NCI-H2196 (cell line): ENCODE data around the gene CCDC157.
A peak's percentile ranks its signal among the peaks of the same experiment; 100 is the strongest.
"Not testable (repeated sequence)": the region's sequence is repeated elsewhere in the genome, so short reads cannot be mapped to it uniquely, and the experiment has no call there.

ENCODE experiments used
- DNase-seq: peaks from one replicate; lab custom pipeline; 2025; ENCODE audit not compliant: unreplicated experiment; lab: John Stamatoyannopoulos, UW

Gene CCDC157

DNA sequence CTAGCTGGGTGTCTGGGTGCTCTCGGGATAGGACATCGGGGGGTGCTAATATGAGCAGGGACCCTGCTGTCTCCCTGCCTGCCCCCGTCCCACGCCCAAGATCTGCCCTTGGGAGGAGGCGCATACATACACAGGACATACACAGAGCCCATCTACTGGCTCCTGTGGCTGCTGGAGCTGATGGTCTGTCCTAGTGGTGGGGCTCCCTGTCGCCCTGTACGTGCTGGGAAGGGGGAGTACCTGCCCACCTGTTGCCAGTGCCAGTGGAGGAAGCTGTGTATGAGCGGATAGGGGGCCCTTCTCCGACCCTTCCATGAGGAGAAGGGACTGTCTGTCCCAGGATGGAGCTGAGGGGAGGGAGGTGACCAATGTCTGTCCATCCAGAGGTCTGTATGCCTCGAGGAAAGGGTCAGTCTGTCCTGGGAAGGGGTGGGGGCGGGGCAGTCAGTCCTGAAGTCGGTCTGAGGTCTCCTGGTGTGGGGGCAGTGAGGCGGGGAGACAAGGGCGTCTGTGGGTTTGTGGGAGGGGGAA lies 31.0 kb upstream of the CCDC157 start:
- no peak for DNase-seq

DNA sequence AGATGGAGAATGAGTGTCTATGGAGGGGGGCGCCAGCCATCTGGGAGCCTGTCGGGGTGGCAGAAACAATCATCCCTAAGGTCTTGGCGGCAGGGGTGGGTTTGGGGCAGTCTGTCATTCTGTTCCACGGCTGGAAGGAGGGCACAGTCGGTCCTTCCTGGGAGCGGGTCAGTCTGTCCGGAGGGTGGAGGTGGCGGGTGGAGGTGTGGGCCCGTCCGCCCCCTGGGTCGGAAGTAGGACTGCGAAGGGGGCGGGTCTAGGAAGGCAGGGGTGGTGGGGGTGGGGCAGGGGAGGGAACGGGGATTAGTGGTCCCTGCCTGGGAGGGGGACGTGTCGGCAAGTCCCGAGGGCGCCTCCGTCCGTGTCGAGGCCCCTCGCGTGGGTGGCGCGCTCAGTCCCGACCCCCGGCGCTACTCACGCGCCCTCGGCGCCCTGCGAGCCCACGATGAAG lies 30.5 kb upstream of the CCDC157 start:
- no peak for DNase-seq

DNA sequence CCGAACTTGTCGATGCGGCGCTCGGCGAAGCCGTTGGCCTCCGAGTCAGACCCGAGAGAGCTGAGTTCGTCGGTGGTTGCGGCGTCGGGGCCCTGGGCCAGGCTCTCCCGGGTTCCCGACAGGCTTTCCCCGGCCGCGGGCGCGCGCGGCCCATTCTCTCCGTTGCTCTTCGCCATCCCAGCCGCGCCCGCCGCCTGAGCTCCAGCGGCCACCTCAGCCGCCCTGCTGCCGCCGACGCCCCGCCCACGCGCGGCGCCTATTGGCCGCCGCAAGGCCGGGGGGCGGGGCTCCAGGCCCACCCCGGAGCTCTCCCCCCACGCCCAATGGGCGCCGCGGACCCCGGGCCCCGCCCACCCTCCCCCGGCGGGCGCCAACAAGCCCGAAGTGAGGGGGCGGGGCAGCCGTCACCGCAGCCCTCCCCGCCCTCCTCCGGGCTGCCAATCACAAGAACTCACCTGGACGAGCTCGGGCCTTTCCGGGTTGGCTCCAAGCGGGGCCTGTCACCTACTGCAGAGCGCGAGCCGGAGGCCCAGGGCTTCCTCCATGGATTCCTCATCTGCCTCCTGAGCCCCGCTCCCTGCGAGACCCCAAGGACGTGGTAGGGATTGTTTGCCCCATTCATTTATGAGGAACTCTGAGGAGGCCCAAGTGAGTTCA lies 30.0 kb upstream of the CCDC157 start, which contains the start of gene TBC1D10A:
TBC1D10A (minus strand) TSS at position 236 of the 657 bp plus-strand sequence; CDS start at position 176, 60 bp downstream.
- DNase-seq, result peak; percentile 81

DNA sequence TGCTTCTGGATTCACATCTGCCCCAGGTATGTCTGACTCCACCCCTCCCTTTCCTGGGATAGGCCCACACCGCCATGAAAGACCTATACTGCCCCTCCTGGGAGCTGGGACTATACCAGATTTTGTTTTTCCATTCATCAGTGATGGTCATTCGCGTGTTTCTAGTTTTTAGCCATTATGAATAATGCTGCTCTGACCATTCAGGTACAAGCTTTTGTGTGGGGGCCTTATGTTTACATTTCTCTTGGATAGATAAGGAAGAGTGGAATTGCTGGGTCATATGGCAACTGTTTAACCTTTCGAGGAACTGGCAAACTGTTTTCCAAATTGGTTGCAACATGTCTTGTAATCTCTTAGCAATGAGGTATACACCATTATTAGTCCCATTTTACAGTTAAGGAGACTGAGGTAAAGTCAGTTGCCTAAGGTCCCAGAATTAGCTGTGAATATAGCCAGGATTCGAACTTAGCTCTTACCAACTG lies 28.9 kb upstream of the CCDC157 start:
- no peak for DNase-seq

DNA sequence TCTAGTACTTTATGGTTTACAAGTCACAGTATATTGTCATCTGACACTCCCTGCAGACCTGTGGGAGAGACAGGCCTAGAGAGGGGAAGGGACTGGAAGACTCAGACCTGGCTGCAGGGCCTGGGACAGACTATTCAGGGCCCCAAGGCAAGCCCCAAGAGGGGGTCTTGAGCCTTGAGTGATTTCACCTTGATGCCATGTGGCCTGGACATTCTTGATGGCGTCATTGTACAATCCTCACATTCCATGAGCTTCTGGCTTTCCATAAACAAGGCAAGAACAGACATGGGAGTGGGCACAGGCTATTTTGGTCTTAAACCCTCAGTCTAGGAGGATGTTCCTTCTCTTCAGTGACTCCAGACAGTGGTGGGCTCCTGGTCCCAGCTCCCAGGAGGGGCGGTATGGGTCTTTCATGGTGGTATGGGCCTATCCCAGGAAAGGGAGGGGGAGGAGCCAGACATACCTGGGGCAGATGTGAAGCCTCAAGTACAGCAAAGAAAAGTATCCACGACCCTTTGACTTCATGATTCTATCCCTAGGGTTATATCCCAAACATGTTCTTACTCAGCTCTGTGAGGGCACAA lies 28.2 kb upstream of the CCDC157 start:
- DNase-seq, result no peak

DNA sequence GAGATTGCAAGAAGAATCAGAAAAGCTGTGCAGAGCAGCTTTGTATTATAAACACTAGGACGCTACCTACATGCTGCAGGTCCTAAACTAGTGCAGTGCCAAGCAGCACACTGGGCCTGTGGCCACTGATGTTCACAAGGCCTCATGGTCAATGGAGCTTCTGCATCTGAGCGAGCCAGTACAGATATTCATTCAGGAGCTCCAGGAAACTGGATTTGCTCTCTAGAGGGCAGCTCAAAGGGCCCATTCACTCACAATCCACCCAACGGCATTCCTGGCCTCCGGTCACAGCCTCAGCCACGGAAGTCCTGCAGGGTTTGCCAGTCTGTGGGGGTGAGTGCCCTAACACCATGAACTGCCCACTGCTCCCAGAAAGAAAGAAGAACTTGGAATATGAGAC lies 24.3 kb upstream of the CCDC157 start:
- DNase-seq, result no peak

DNA sequence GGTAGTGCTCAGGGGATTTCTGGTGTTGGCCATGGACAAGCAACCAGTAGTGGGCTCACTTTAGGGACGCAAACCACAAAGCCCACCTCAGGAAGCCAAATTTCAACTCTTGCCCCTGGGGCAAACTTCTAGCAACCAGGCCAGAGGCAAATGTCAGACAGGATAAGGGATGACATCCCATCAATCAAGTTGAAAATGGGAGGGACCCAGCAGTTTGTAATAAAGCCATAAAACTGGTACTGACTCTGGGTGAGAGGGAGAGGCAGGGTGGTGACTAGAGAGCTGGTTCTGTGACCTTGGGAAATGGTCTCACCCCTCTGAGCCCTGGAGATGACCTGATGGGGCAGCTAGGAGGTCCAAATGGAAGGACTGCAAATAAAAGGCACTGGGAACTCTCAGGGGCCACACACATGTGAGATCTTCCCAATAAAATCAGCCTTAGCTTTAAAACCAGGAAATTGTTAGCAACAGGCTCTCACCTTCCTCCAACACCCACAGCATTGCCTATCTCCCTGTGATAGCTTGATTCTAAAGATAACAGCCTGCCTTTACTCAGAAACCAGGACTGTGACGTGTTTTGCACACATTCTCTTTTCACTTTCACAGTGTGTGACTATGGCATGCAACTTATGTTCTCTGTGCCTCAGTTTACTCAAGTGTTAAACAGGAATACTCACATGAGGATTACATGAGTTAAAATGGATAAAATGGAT lies 23.7 kb upstream of the CCDC157 start:
- no peak for DNase-seq

DNA sequence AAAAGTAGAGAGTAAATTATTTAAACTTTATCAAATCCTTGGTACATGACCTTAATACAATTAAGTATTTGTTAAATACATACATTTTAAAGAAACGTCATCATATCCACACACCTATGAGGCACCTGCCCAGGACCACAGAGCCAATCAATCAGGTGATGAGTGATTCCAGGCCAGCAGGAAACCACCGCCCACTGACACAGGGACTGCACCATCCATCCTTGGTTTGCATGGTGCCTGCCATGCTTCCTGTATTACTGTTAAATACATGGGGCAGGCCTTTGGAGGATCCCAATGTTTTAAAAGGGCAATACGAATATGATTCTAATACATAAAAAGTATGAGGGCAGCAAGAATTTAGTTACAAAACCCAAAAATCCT lies 23.1 kb upstream of the CCDC157 start:
- DNase-seq, result no peak

DNA sequence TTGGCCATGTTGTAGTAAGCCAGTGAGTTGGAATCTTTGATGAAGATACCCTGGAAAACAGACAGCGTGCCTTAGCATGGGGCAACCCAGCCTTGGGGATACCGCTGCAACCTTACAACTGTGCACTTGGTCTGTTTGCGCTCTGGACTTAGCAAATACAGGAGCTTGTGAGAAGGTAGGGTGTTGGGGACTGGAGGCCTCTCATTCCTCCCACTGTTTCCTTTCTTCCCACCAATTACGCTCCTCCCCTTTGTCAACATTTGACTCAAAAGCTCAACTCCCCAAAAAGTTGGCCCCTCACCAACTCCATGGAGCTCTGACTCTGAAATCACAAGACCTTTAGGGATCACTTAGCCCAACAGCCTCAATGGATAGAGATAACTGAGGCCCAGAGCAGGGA lies 22.2 kb upstream of the CCDC157 start:
- no peak for DNase-seq

DNA sequence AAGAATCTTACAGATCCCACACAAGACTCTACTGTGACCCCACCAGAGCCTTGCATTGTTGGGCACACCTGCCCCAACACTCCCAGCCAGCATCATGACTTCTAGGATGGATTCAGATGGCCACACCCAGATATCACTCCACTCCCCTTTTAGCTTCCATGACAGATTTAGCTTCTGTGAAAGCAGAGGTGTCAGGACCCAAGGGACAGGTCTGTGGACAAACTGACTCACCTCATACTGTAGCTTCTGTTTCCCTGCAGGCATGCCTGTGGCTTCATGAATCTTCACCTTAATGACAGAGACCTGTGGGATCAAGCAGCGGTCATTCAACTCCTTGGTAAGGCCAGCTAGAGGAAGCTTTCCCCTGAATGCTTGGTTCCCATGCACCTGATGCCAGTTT lies 21.6 kb upstream of the CCDC157 start:
- DNase-seq, result no peak

DNA sequence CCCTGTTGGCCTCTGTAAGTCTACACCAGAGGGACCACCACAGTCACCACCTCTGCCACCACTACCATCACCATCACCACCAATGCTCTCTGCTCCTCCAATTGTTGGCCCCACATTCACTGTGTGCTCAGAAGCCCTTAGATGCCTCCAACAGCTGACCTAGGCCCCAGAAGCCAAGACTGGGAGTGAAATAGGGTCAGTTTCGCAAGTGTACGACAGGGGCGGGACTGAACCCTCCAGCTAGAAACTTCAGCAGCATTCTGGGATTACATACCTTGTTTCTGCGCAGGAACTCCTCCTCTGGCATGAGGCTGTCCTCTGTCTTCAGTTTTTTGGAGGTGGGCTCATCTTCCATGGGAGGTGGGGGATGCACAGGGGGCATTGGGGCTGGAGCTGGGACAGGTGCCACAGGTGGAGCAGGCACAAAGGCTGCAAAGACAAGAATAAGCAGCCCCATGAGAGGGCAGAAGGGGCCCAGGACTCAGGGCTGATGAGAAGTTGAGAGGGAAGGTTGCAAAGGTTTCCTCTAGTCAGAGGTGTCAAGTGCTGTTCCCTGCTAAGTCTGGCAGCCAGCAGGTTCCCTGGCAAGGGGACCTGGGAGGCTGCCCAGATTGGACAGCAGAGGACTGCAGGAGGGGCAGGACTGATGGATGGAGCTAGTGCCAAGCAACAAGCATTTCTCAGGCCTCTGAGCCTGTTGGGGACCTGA lies 19.9 kb upstream of the CCDC157 start:
- DNase-seq, result no peak

DNA sequence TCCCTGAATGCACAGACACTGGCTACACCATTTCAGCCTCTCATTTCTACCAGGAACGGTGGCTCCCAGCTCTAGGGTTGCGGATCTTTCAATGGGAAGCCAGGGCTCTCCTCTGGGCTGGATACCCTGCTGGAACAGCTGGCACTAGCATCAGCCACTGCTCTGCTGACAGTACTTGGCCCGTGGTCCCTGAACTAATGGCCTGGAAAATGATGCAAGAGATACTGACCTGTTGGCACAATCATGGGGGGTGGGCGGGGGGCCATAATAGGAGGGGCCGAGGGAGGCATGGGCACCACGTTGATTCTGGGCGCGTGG lies 19.4 kb upstream of the CCDC157 start:
- no peak for DNase-seq

DNA sequence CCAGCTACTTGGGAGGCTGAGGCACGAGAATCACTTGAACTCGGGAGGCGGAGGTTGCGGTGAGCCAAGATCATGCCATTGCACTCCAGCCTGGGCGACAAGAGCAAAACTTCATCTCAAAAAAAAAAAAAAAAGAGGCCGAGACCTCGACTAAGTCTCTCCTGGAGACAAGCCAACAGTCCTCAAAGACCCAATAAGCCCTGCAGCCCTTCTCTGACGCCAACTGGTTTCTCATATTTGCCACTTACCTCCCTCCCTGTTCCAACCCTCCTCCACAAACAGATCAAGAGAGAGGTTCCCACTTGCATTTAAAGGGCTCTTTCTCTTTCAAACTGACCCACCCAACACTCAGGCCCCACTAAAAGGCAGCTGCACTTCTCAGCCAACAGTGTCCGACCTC lies 18.5 kb upstream of the CCDC157 start:
- DNase-seq, result not testable (repeated sequence)

DNA sequence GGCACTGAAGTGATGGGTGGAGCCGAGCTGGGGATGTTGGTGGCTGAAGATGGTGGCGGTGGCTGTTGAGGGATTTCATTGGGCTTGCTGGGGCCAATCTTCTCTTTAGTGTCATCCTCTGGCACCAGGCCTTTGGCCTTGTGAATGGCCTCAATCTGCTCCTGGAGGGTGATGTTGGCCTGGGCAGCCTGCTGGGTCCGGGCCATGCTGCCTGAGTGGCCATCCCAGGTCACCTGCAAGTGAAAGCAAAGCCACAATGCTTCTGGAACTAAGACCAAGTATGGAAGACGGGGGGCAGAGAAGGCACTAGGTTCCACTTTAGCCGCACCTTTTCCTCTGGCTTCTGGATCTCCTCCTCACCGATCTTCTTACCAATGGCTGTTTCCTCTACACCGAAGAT lies 18.0 kb upstream of the CCDC157 start:
- DNase-seq, result no peak

DNA sequence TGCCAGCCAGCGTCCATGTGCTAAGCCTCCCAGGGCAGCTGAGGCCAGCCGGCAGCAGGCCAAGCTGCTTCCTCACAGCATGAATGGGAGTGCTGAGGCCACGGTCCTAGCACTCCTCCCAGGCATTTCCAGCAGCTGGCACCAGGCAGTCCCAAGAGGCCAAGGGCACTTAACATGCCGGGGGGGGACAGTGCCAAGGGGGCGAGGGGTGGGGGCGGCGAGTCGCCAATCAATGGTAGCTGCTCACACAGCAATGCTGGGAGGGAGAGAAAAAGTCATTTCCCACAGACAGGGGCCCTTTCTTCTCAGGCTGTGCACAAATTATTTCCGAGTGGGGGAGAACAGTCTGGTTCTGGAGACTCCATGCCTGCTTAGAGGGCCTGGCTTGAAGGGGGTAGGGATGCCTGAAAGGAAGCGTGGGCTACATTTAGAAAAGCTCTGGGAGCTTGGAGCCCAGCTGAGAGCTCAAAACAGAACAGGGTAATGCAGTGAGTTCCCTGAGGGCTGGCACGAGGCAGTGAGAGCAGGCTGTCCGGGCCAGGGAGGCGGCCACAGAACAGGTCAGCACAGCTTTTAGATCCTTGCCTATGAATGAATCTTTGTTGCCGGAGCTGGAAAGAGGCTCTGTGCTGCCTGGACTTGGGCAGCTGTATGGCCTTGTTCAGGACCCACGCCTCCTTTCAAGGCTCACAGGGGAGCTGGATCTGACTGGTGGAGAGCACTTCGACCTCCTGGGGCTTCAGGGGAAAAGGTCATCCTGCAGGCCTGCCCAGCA lies 15.7 kb upstream of the CCDC157 start:
- no peak for DNase-seq

DNA sequence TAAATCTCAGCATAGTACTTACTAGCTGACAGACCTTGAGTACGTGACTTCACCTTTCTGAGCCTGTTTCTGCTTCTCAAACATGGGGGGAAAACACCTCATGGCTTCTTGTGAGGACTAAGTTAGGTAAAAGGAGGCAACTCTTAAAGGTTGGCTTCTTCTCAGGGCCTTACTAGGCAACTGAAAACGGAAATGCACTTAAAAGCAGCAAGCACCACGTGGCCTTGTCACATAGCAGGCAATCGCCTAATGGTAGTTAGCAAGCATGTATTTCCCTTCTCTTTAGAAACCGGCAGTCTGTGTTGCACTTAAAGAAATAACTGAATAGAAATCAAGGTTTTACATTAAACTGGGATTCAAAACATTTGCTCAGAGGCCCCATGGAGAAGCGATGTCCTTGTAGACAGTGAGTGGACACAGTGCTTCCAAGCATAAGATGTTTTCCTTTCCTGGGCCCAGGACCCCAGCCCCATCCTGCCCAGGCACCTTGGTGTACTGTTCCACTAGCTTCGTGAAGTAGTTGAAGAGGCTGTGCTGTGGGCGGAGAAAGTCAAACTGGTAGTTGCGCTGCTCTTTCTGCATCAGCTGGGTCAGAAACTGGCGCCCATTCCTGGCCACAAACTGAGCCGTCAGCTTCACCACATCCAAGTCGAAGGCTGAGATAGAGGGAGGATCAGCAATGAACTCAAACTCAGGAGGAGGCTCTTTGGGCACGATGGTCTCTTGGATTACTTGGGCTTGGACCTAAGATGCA lies 12.2 kb upstream of the CCDC157 start:
- no peak for DNase-seq

DNA sequence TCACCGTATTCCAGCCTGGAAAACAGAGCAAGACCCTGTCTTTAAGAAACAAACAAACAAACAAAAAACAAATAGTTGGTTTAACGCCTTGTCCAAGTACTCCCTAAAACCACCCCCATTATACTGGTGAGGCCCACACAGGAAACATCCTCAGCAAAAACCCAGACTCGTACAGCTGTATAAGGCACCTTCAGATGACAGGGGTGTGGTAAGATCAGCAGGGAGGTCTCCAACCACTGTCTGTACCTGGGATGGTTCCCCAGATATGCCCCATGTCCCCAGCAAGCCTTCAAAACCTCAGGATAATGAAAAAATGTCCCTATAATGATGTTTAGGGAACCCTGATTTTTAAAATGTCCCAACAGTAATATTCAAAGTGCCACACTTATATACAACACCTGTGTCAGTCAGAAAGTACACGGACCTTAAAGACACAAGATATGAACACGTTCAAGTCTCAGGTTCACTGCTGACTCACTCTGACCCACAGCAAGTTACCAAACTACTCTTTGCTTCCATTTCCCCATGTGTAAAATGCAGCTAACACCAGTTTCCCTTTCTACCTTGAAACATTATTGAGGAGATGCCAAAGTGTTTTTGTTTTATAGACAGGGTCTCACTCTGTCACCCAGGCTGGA lies 9.4 kb upstream of the CCDC157 start:
- no peak for DNase-seq

DNA sequence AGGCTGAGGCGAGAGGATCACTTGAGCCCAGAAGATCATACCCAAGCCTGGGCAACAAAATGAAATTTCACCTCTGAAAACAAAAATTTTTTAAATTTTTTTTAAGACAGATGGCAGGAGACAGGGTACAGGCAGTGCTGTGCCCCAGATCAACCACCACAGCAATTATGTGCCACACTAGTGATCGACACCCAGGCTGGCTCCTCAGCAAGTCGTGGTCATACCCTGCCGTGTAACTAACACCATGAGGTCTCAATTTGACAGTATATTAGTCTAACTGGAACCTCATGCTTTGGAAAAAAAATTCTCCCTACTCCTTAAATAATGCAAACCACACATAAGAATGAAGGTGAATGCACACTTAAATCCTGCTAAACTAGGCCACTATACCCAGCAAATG lies 8.4 kb upstream of the CCDC157 start:
- no peak for DNase-seq

DNA sequence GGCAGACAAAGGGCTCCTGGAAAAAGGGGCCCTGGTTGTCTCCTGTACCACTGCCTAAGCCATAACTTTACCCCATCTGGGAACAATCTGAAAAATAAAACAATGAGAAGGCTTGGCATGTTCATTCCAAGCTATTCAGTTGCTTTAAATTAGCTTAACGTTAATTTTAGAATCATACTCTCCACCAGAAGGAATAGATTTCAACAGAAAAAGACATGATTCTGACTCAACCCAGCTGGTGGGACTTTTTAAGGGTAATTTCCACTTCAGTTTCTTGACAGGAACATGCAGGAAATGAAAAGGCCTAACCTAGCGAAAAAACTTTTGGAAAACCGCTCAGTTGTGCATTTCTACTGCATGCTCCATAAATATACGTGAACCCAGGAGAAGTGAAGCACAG lies 8.0 kb upstream of the CCDC157 start:
- DNase-seq, result no peak

DNA sequence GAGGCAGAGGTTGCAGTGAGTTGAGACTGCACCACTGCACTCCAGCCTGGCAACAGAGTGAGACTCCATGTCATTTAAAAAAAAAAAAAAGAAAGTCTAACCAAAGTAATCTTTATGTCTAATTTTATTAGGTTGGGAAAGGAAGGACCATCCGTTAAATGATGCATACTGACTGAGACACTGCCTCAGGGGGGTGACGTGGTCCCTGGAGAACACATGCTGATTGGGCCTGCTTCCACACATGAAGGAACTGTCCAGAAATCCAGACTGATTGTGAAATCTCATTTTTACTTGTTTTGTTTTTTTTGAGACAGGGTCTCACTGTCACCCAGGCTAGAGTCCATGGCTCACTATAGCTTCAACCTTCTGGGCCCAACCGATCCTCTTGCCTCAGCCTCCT lies 5.6 kb upstream of the CCDC157 start:
- DNase-seq, result no peak
